Nephron progenitor cell (in vitro differentiated cells): ENCODE results near the gene DICER1.

Experiments used
- DNase-seq: peaks from one replicate; pipeline ENCODE4 v3.0.0; 2021
- H3K27ac Mint-ChIP-seq: 2 replicates; pipeline ENCODE4 v1.8.0; 2021; ENCODE audit warnings: mild to moderate bottlenecking, moderate library complexity, mixed read lengths
- H3K27me3 Mint-ChIP-seq: 2 replicates; pipeline ENCODE4 v1.8.0; 2021; ENCODE audit warnings: mild to moderate bottlenecking, low read depth, mixed read lengths; ENCODE audit not compliant: poor library complexity
- H3K36me3 Mint-ChIP-seq: 2 replicates; pipeline ENCODE4 v1.8.0; 2021; ENCODE audit warnings: low read depth, mixed read lengths
- H3K4me1 Mint-ChIP-seq: 2 replicates; pipeline ENCODE4 v1.8.0; 2021; ENCODE audit warnings: mixed read lengths
- H3K4me3 Mint-ChIP-seq: 2 replicates; pipeline ENCODE4 v1.8.0; 2021; ENCODE audit warnings: mild to moderate bottlenecking, moderate library complexity, mixed read lengths
- H3K9me3 Mint-ChIP-seq: 2 replicates; pipeline ENCODE4 v1.8.0; 2021; ENCODE audit warnings: mild to moderate bottlenecking, moderate library complexity, mixed read lengths
- TF ChIP-seq, protein P1 (sequence below): fragments of 200-600 bp; sonication (generic); IDR thresholded peaks from 2 replicates; pipeline ENCODE4 v1.5.0; 2021; ENCODE audit warnings: antibody characterized with exemption

Gene DICER1

DNA sequence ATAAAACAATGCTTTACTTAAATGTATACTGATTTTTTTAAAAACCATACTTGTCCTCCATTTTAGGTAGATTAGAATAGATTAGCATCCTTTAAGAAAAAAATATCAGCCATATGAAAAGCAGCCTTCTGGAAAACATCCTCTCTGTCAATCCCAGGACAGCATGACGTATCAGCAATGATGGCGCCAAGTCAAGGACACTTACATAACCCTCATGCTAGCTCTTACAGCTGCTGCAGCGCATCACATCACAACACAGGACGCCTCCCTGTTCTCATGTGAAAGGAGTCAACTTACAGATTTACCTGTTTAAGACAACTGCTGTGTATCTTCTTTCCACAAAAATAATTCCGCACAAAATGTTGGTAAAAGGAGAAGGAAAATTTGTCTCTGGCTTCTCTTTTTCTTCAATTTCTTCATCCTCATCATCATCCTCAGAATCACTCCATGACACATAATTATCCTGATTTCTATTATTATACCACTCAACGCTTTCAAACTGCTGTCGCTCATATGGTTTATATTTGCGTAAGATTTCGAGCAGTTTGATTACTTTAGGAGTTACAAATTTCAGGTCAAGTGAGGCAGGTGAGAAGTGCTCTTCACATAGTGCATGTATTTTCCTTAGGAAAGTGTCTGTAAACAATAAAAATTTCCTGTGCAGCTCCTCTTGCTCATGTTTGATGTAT is 33.3 kb downstream of the DICER1 start:
- Mint-ChIP-seq H3K27me3 (no peaks in the 10 kb centered on the region), H3K27ac (peak overlapping the region; percentile 92), H3K36me3 (peaks cover 55% of the 10 kb centered on the region), H3K9me3 (no peaks in the 10 kb centered on the region), H3K4me1 (peaks cover 70% of the 10 kb centered on the region), H3K4me3 (peak overlapping the region; percentile 31)
- no peak for DNase-seq
- TF ChIP-seq, protein P1, sequence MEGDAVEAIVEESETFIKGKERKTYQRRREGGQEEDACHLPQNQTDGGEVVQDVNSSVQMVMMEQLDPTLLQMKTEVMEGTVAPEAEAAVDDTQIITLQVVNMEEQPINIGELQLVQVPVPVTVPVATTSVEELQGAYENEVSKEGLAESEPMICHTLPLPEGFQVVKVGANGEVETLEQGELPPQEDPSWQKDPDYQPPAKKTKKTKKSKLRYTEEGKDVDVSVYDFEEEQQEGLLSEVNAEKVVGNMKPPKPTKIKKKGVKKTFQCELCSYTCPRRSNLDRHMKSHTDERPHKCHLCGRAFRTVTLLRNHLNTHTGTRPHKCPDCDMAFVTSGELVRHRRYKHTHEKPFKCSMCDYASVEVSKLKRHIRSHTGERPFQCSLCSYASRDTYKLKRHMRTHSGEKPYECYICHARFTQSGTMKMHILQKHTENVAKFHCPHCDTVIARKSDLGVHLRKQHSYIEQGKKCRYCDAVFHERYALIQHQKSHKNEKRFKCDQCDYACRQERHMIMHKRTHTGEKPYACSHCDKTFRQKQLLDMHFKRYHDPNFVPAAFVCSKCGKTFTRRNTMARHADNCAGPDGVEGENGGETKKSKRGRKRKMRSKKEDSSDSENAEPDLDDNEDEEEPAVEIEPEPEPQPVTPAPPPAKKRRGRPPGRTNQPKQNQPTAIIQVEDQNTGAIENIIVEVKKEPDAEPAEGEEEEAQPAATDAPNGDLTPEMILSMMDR: no peak

GRCh38 chr14:95122621-95122945 is 34.7 kb downstream of the DICER1 start:
- peak overlapping the region; percentile 90 for H3K27ac Mint-ChIP-seq
- DNase-seq: no peak
- H3K4me3 Mint-ChIP-seq: no peak overlapping the region
- TF ChIP-seq, protein P1: no peak
- H3K4me1 Mint-ChIP-seq: peaks cover 72% of the 10 kb centered on the region
- no peaks in the 10 kb centered on the region for H3K27me3 Mint-ChIP-seq
- peaks cover 50% of the 10 kb centered on the region for H3K36me3 Mint-ChIP-seq
- H3K9me3 Mint-ChIP-seq: no peaks in the 10 kb centered on the region

DNA sequence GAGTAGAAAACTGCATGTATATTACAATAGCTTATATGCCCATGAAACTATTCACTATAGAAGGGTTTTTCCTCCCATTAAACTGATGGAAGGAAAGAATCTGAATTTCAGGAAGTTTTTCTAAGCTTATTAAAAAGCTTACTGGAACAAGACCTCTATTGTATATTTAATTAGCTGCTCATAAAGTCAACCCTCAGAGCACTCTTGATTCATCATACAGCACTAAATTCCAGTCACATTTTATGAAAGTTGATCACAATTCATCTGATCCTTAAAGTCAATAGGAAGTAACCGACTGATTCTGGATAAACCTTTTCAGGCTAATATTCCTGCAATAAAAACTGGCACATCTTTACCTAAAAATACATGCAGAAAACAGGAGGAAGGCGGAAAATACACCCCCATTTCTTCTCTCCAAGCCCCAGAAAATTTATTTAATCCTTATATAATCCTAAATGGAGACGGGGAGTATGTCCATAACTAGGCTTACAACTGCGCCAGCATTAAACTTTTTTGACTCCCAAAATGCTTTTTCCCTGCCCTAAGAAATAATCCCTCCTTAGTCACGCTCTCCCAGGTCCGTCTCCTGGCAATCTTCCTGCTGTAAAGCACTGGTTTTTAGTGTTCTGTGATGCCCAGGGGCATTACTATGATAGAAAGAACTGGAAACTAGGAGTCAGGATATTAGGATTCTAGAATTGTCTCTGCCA is 35.3 kb downstream of the DICER1 start:
- Mint-ChIP-seq H3K27me3 (no peaks in the 10 kb centered on the region), H3K36me3 (peaks cover 50% of the 10 kb centered on the region), H3K27ac (peak overlapping the region; percentile 90), H3K4me3 (no peak overlapping the region), H3K9me3 (no peaks in the 10 kb centered on the region), H3K4me1 (peaks cover 70% of the 10 kb centered on the region)
- DNase-seq: no peak
- TF ChIP-seq, protein P1: no peak

DNA sequence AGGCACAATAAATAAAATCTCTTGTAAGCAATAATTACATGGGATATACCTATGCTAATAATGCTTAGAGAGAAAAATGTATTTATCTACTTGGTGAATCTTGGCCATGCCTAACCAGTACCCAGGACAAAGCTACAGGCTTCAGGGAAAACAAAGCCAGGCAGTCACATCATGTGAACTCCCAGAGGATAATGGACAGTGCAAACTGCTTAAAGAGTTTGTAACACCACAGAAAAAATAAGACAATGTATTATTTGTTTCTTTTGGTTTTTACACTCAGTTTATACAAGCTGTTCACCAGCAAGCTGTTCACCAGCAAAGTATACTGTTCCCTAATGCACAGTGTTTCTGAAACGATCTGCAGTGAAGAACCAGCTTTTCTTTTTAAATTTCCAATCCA is 38.0 kb downstream of the DICER1 start:
- Mint-ChIP-seq H3K27ac (no peak overlapping the region), H3K4me1 (peaks cover 42% of the 10 kb centered on the region), H3K9me3 (no peaks in the 10 kb centered on the region), H3K36me3 (peaks cover 63% of the 10 kb centered on the region), H3K27me3 (no peaks in the 10 kb centered on the region), H3K4me3 (no peak overlapping the region)
- TF ChIP-seq, protein P1: no peak
- no peak for DNase-seq

- no peak for DNase-seq
- peak overlapping the region; percentile 80 for H3K27ac Mint-ChIP-seq
Measured at GRCh38 chr14:95117937-95118721, 39.2 kb downstream of the DICER1 start.

More at GRCh38 chr14:95117937-95118721, 39.2 kb downstream of the DICER1 start:
- peaks cover 36% of the 10 kb centered on the region for H3K4me1 Mint-ChIP-seq
- peak overlapping the region; percentile 30 for H3K4me3 Mint-ChIP-seq
- H3K36me3 Mint-ChIP-seq: peaks cover 63% of the 10 kb centered on the region
- H3K27me3 Mint-ChIP-seq: no peaks in the 10 kb centered on the region
- TF ChIP-seq, protein P1: no peak
- H3K9me3 Mint-ChIP-seq: no peaks in the 10 kb centered on the region
